H1 (cell line): ENCODE results near the gene LRRTM4. TPM values are rescaled to one million over a fixed set of nuclear protein-coding genes. Genes with fewer than 3 reads are reported as not detected.

Source experiments
- CTCF ChIA-PET: fragments of 300-600 bp; sonication (Branson Sonifier 250); formaldehyde crosslinking; loops from one replicate; lab custom pipeline; 2021; ENCODE audit not compliant: partially characterized antibody; lab: Charles Lee
- POLR2A ChIA-PET: fragments of 300-600 bp; sonication (Branson Sonifier 250); formaldehyde crosslinking; loops from one replicate; lab custom pipeline; 2021; ENCODE audit warnings: inconsistent platforms; ENCODE audit not compliant: partially characterized antibody; lab: Charles Lee
- DNase-seq, 2 experiments: peaks; one replicate each; pipeline versions ENCODE4 v3.0.0 to v3.0.0-alpha.2; 2010 to 2022; ENCODE audit warnings: low spot score in 2 of 2, low read depth in 1 of 2, mixed read lengths in 1 of 2
- FAIRE-seq: peaks from 2 replicates; lab custom pipeline; 2011; peaks lifted over from hg19 to GRCh38; lab: Jason Lieb, UNC
- H2AFZ ChIP-seq: 2 replicates; pipeline ENCODE4 v1.8.1; 2012; ENCODE audit warnings: low read length, inconsistent platforms
- H2AK5ac ChIP-seq: 2 replicates; pipeline ENCODE4 v1.6.1; 2013; ENCODE audit warnings: low read depth, low read length
- H2BK120ac ChIP-seq: replicated peaks from 2 replicates; pipeline ENCODE3; 2013; ENCODE audit warnings: low read depth, low read length, inconsistent platforms
- H2BK12ac ChIP-seq: 2 replicates; pipeline ENCODE4 v1.6.1; 2013; ENCODE audit warnings: low read depth, low read length
- H2BK15ac ChIP-seq: 2 replicates; pipeline ENCODE4 v1.6.1; 2013; ENCODE audit warnings: low read length
- H2BK20ac ChIP-seq: 2 replicates; pipeline ENCODE4 v1.6.1; 2013; ENCODE audit warnings: low read length
- H2BK5ac ChIP-seq: 2 replicates; pipeline ENCODE4 v1.6.1; 2013; ENCODE audit warnings: low read depth, low read length
- H3K14ac ChIP-seq: 2 replicates; pipeline ENCODE4 v1.6.1; 2013; ENCODE audit warnings: inconsistent platforms; ENCODE audit not compliant: insufficient read length
- H3K18ac ChIP-seq: 2 replicates; pipeline ENCODE4 v1.6.1; 2013; ENCODE audit warnings: low read length; ENCODE audit errors: extremely low read depth
- H3K23ac ChIP-seq: 2 replicates; pipeline ENCODE4 v1.6.1; 2013; ENCODE audit warnings: inconsistent platforms; ENCODE audit not compliant: insufficient read length
- H3K23me2 ChIP-seq: 2 replicates; pipeline ENCODE4 v1.6.1; 2013; ENCODE audit warnings: low read depth, low read length
- H3K27ac ChIP-seq: 2 replicates; pipeline ENCODE4 v1.6.1; 2011; ENCODE audit warnings: low read depth, low read length, inconsistent platforms
- H3K27me3 ChIP-seq, 4 experiments: replicated peaks in 1 of 4; 1 replicate in 1 of 4; 2 replicates in 3 of 4; pipeline versions ENCODE4 v1.6.1 to v1.8.1; 2011 to 2013; ENCODE audit warnings: low read length in 3 of 4, mild to moderate bottlenecking in 3 of 4, inconsistent platforms in 2 of 4, mixed read lengths in 2 of 4, moderate library complexity in 1 of 4; ENCODE audit not compliant: control insufficient read depth in 3 of 4, insufficient read depth in 3 of 4; ENCODE audit errors: extremely low read depth in 1 of 4
- H3K36me3 ChIP-seq, 4 experiments: 2 replicates each; pipeline versions ENCODE4 v1.6.1 to v1.8.1; 2011 to 2013; ENCODE audit warnings: mild to moderate bottlenecking in 4 of 4, low read length in 3 of 4, moderate library complexity in 2 of 4, control low read depth in 1 of 4, inconsistent platforms in 1 of 4; ENCODE audit not compliant: insufficient read depth in 4 of 4, control insufficient read depth in 2 of 4
- H3K4ac ChIP-seq: replicated peaks from 2 replicates; pipeline ENCODE3; 2013; ENCODE audit warnings: low read length, low read depth, mixed read lengths, inconsistent platforms; ENCODE audit not compliant: insufficient read length
- H3K4me1 ChIP-seq, 4 experiments: replicated peaks in 1 of 4; 1 replicate in 1 of 4; 2 replicates in 3 of 4; pipeline versions ENCODE4 v1.6.1 to v1.8.1; 2011 to 2013; ENCODE audit warnings: low read length in 3 of 4, inconsistent platforms in 2 of 4, mixed read lengths in 1 of 4; ENCODE audit not compliant: insufficient read depth in 4 of 4, control insufficient read depth in 3 of 4
- H3K4me2 ChIP-seq, 2 experiments: 2 replicates each; pipeline versions ENCODE4 v1.6.1 to v1.8.1; 2011 to 2013; ENCODE audit warnings: low read depth in 2 of 2, low read length in 2 of 2, control low read depth in 1 of 2, inconsistent platforms in 1 of 2, mild to moderate bottlenecking in 1 of 2; ENCODE audit not compliant: insufficient read depth in 1 of 2
- H3K4me3 ChIP-seq, 4 experiments: fragments of 200-600, 300-600 bp in 1 of 4; sonication (generic), shearing (Covaris generic), sonication (Bioruptor Twin) in 1 of 4; 2 replicates each; pipeline versions ENCODE4 v1.5.1 to v1.8.1; 2011 to 2016; ENCODE audit warnings: low read length in 4 of 4, low read depth in 3 of 4, control low read depth in 2 of 4, inconsistent platforms in 2 of 4, mild to moderate bottlenecking in 2 of 4, mixed read lengths in 1 of 4, moderate library complexity in 1 of 4; ENCODE audit not compliant: insufficient read depth in 2 of 4; ENCODE audit errors: extremely low read depth in 1 of 4
- H3K56ac ChIP-seq: replicated peaks from 2 replicates; pipeline ENCODE3; 2013; ENCODE audit warnings: low read depth, mild to moderate bottlenecking, mixed read lengths, low read length, inconsistent platforms; ENCODE audit not compliant: insufficient read length
- H3K79me1 ChIP-seq: 2 replicates; pipeline ENCODE4 v1.6.1; 2013; ENCODE audit warnings: low read depth, low read length, control low read depth
- H3K79me2 ChIP-seq, 2 experiments: 2 replicates each; pipeline versions ENCODE4 v1.6.1 to v1.8.1; 2012 to 2013; ENCODE audit warnings: low read length in 2 of 2, mild to moderate bottlenecking in 2 of 2, inconsistent platforms in 1 of 2; ENCODE audit not compliant: insufficient read depth in 2 of 2, control insufficient read depth in 1 of 2
- H3K9ac ChIP-seq, 4 experiments: replicated peaks in 1 of 4; 1 replicate in 1 of 4; 2 replicates in 3 of 4; pipeline versions ENCODE4 v1.6.1 to v1.8.1; 2011 to 2013; ENCODE audit warnings: low read depth in 3 of 4, low read length in 3 of 4, control low read depth in 2 of 4, mild to moderate bottlenecking in 2 of 4, moderate library complexity in 2 of 4, inconsistent platforms in 1 of 4; ENCODE audit errors: extremely low read depth in 1 of 4
- H3K9me3 ChIP-seq, 2 experiments: 2 replicates each; pipeline versions ENCODE4 v1.6.1 to v1.8.1; 2012 to 2013; ENCODE audit warnings: mild to moderate bottlenecking in 2 of 2, moderate library complexity in 2 of 2, control low read depth in 1 of 2, inconsistent platforms in 1 of 2, low read depth in 1 of 2, low read length in 1 of 2, mixed read lengths in 1 of 2; ENCODE audit not compliant: insufficient read depth in 2 of 2
- H4K20me1 ChIP-seq, 2 experiments: replicated peaks in 1 of 2; 2 replicates each; pipeline versions ENCODE3 to v1.8.1; 2011 to 2013; ENCODE audit warnings: inconsistent platforms in 2 of 2, low read length in 2 of 2, mild to moderate bottlenecking in 1 of 2; ENCODE audit not compliant: insufficient read depth in 2 of 2, control insufficient read depth in 1 of 2
- H4K5ac ChIP-seq: 2 replicates; pipeline ENCODE4 v1.6.1; 2013; ENCODE audit warnings: low read length, low read depth, mixed read lengths, inconsistent platforms; ENCODE audit not compliant: insufficient read length
- H4K8ac ChIP-seq: 2 replicates; pipeline ENCODE4 v1.8.0; 2013; ENCODE audit warnings: mild to moderate bottlenecking, moderate library complexity, low read length, inconsistent platforms; ENCODE audit not compliant: insufficient read depth; ENCODE audit errors: extremely low read depth
- H4K91ac ChIP-seq: replicated peaks from 2 replicates; pipeline ENCODE3; 2013; ENCODE audit warnings: low read length, mixed read lengths, inconsistent platforms; ENCODE audit not compliant: insufficient read length
- CTCF ChIP-seq, 3 experiments: IDR thresholded peaks; 1 replicate in 2 of 3; 2 replicates in 1 of 3; pipeline versions ENCODE4 v1.5.1 to v1.6.1; 2011; ENCODE audit warnings: low read length in 3 of 3, mild to moderate bottlenecking in 3 of 3, inconsistent platforms in 2 of 3, low read depth in 1 of 3, moderate library complexity in 1 of 3; ENCODE audit not compliant: insufficient read depth in 1 of 3; ENCODE audit errors: control extremely low read depth in 1 of 3
- GABPA ChIP-seq: IDR thresholded peaks from 2 replicates; pipeline ENCODE4 v1.6.1; 2011; ENCODE audit warnings: mild to moderate bottlenecking, low read length, moderate library complexity, borderline replicate concordance; ENCODE audit not compliant: insufficient read depth
- JUND ChIP-seq: IDR thresholded peaks from 2 replicates; pipeline ENCODE4 v1.6.1; 2011; ENCODE audit warnings: mild to moderate bottlenecking, improper control_type of control experiment, low read length
- NANOG ChIP-seq: IDR thresholded peaks from 2 replicates; pipeline ENCODE4 v1.6.1; 2011; ENCODE audit warnings: low read length, low read depth, mild to moderate bottlenecking, inconsistent platforms; ENCODE audit not compliant: insufficient read depth, poor library complexity, severe bottlenecking
- PHF8 ChIP-seq: fragments of 200-600 bp; sonication (generic); conservative IDR thresholded peaks from 2 replicates; pipeline ENCODE4 v1.7.1; 2012; ENCODE audit warnings: low read depth, mild to moderate bottlenecking, inconsistent platforms, low read length, moderate library complexity
- POLR2A ChIP-seq, 2 experiments: IDR thresholded peaks; 1 replicate in 1 of 2; 2 replicates in 1 of 2; pipeline ENCODE4 v1.6.1; 2011; ENCODE audit warnings: low read depth in 2 of 2, low read length in 2 of 2, mild to moderate bottlenecking in 2 of 2; ENCODE audit errors: control extremely low read depth in 1 of 2
- POU5F1 ChIP-seq: IDR thresholded peaks from 2 replicates; pipeline ENCODE4 v1.6.1; 2011; ENCODE audit warnings: low read depth, mild to moderate bottlenecking, low read length, moderate library complexity
- TBP ChIP-seq: IDR thresholded peaks from 2 replicates; pipeline ENCODE4 v1.6.1; 2011; ENCODE audit warnings: low read depth, low read length, improper control_type of control experiment
- WGBS, 2 experiments: shearing (Covaris generic) in 1 of 2; methylation state at CpG; one replicate each; pipeline versions ENCODE4 v1.1.6 to v1.1.7; 2013 to 2015; ENCODE audit warnings: low lambda C conversion rate in 2 of 2, mixed read lengths in 2 of 2, inconsistent platforms in 1 of 2, low coverage in 1 of 2, missing lambda C conversion rate in 1 of 2; ENCODE audit not compliant: insufficient replicate concordance in 2 of 2, insufficient coverage in 1 of 2, insufficient read length in 1 of 2; ENCODE audit errors: extremely low coverage in 1 of 2, missing lambda C conversion rate in 1 of 2; 5-methylcytosine and 5-hydroxymethylcytosine counted together
- polyA plus RNA-seq, 7 experiments: library from polyadenylated mRNA; depleted of rRNA in 3 of 7; stranded (reverse) in 5 of 7; unstranded in 2 of 7; fragments of >200 nt in 5 of 7; fragments of 200-250 nt in 2 of 7; gene quantifications; 1 replicate in 5 of 7; 2 replicates in 1 of 7; 4 replicates in 1 of 7; pipeline versions ENCODE4 v1.2.1 to v1.2.3, GENCODE V29; 2011 to 2013; ENCODE audit warnings: missing spikeins in 2 of 7, mixed read lengths in 2 of 7
- total RNA-seq: library from RNA; stranded (reverse); fragmentation: NEBNext Ultra II Directional; extraction: Animal tissue kit (Norgen Biotek cat#: 25700); gene quantifications from 2 replicates; pipeline ENCODE4 v1.2.1, GENCODE V29; 2021
- TF ChIP-seq, protein P1 (sequence below): IDR thresholded peaks from 2 replicates; pipeline ENCODE4 v1.6.1; 2011; ENCODE audit warnings: low read length, improper control_type of control experiment

LRRTM4 gene
- total and polyA plus RNA-seq, 2 of the 8 experiments (the other 6 are each of a cell fraction or from before 2014, with no cell fraction given) = 3.6 to 9.5 TPM

DNA sequence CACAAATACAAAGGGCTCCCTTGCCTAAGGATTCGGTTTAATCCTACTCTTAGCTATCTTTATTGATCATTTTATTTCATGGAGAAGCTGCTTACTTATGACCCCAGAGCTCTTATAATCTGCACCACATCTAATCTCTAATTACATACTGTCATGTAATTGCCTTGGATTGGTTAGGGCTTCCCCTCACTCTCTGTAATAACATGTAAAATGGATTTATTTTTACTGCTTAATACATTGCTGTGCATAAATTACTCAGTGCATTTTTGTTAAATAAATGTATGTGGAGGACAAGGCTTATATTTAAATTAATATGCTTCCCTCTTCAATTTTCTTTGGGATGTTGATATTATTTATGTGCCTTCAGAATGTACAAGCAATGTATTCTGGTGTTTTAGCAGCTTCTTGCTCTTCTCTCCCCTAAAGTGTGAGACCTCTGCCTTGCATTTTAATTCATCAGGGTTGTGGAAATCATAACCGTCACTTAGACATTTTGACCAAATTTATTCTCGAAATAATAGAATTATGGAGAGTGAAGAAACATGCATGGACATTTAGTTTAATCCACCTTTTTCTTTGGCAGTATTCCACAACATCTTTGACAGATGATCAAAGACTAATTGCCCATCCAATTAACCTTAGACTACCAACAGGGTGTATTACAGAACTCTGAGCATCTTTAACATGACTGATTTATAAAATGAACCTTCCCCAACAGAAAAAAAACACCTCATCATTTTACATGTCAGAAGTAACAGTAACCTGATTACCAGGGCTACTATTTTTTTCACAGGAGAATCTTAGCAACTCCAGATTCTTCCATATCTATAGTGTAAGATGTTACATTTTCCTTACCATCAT lies 692.6 kb downstream of the LRRTM4 start:
- H4K5ac ChIP-seq = no peak overlapping the region
- DNase-seq (no peak), FAIRE-seq (no peak)
- no peaks in the 10 kb centered on the region for H3K79me2 ChIP-seq
- no peaks in the 10 kb centered on the region for H3K9me3 ChIP-seq
- H3K23me2 ChIP-seq = no peaks in the 10 kb centered on the region
- ChIA-PET CTCF (no interaction called here), POLR2A (no interaction called here)
- H2BK12ac ChIP-seq = no peak overlapping the region
- no peak overlapping the region for H3K4ac ChIP-seq
- H3K4me3 ChIP-seq = no peak overlapping the region
- 84% methylated on average over 3 of the region's 3 CpGs; no CpG with 5 or more reads in 1 of the 2 experiments for WGBS, 2 experiments
- no peak overlapping the region for H2AFZ ChIP-seq
- H2BK20ac ChIP-seq = no peak overlapping the region
- no peak overlapping the region for H3K18ac ChIP-seq
- H3K14ac ChIP-seq = no peak overlapping the region
- no peaks in the 10 kb centered on the region for H3K79me1 ChIP-seq
- H2BK120ac ChIP-seq = no peak overlapping the region
- no peak overlapping the region for H2BK15ac ChIP-seq
- H3K27ac ChIP-seq = no peak overlapping the region
- no peaks in the 10 kb centered on the region for H3K27me3 ChIP-seq
- H2AK5ac ChIP-seq = no peak overlapping the region
- H3K4me1 ChIP-seq = no peaks in the 10 kb centered on the region
- H4K91ac ChIP-seq = no peak overlapping the region
- no peaks in the 10 kb centered on the region for H3K36me3 ChIP-seq
- no peak overlapping the region for H2BK5ac ChIP-seq
- no peak overlapping the region for H4K8ac ChIP-seq
- no peak overlapping the region for H3K9ac ChIP-seq
- H3K4me2 ChIP-seq = no peak overlapping the region
- no peak overlapping the region for H3K23ac ChIP-seq
- H3K56ac ChIP-seq = no peak overlapping the region
- no peaks in the 10 kb centered on the region for H4K20me1 ChIP-seq
- TF ChIP-seq POU5F1 (no peak), GABPA (no peak), TBP (no peak), CTCF (IDR thresholded peaks at IDR 0.05; ENCODE audit: control extremely low read depth in 1 of 3, insufficient read depth in 1 of 3, low read depth in 1 of 3, low read length in 3 of 3) (no peak), JUND (no peak), NANOG (no peak), PHF8 (no peak), POLR2A (IDR thresholded peaks at IDR 0.05; ENCODE audit: control extremely low read depth in 1 of 2, low read depth in 2 of 2, low read length in 2 of 2) (no peak)
- TF ChIP-seq, protein P1, sequence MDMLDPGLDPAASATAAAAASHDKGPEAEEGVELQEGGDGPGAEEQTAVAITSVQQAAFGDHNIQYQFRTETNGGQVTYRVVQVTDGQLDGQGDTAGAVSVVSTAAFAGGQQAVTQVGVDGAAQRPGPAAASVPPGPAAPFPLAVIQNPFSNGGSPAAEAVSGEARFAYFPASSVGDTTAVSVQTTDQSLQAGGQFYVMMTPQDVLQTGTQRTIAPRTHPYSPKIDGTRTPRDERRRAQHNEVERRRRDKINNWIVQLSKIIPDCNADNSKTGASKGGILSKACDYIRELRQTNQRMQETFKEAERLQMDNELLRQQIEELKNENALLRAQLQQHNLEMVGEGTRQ = no peak
